T-helper 2 cell (primary cell): ENCODE results near the gene ANKRD13A.
"Not testable (repeated sequence)": the region's sequence is repeated elsewhere in the genome, so short reads cannot be mapped to it uniquely, and the experiment has no call there.

Experiments
- DNase-seq, 5 experiments: peaks; one replicate each; pipeline versions ENCODE4 v3.0.0 to v3.0.0-alpha.2; 2012 to 2022

The ANKRD13A gene

GRCh38 chr12:110048242-110049027 lies 49.2 kb downstream of the ANKRD13A start, which contains the start of gene C12orf76:
C12orf76 (minus strand) TSS chr12:110048522; CDS start chr12:110048495, 27 bp downstream.
- peak; percentile 71 to 96 (median 84) for DNase-seq

GRCh38 chr12:110049034-110049433 lies 49.8 kb downstream of the ANKRD13A start:
- not testable (repeated sequence) for DNase-seq

GRCh38 chr12:110049666-110050065 lies 50.4 kb downstream of the ANKRD13A start:
- not testable (repeated sequence) for DNase-seq

- no peak for DNase-seq
These were observed 51.7 kb downstream of the ANKRD13A start for GRCh38 chr12:110050927-110051326.

DNA sequence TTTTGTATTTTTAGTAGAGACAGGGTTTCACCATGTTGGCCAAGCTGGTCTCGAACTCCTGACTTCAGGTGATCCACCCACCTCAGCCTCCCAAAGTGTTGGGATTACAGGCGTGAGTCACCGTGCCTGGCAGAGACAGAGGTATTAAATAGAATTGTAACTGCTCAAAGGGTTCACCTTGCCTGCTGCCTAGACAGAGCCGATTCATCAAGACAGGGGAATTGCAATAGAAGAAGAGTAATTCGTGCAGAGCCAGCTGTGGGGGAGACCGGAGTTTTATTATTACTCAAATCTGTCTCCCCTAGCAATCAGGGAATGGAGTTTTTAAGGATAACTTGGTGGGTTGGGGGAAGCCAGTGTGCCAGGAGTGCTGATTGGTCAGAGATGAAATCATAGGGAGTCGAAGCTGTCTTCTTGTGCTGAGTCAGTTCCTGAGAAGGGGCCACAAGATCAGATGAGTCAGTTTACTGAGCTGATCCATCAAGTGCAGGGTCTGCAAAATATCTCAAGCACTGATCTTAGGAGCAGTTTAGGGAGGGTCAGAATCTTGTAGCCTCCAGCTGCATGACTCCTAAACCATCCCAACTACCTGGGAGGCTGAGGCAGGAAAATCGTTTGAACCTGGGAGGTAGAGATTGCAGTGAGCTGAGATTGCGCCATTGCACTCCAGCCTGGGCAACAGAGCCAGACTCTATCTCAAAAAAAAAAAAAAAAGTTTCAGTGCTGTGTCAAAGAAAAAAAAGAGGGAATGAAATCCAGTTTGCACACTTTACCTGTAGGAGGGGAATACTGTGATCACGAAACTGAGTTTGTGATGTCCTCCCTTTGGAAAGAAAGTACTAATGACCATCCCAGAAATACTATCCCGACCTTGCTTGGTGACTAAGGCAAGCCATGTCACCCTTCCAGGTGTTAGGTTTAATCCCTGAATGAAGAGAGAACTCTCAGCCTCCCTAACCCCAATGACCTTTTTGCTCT lies 56.4 kb downstream of the ANKRD13A start:
- peak in 1 of 5 experiments; percentile 82 for DNase-seq

- DNase-seq: not testable (repeated sequence)
These were observed 57.4 kb downstream of the ANKRD13A start for GRCh38 chr12:110056643-110057042.

GRCh38 chr12:110058875-110059615 lies 59.8 kb downstream of the ANKRD13A start:
- DNase-seq: no peak

- no peak for DNase-seq
These were observed 60.4 kb downstream of the ANKRD13A start for GRCh38 chr12:110059651-110060000.

DNA sequence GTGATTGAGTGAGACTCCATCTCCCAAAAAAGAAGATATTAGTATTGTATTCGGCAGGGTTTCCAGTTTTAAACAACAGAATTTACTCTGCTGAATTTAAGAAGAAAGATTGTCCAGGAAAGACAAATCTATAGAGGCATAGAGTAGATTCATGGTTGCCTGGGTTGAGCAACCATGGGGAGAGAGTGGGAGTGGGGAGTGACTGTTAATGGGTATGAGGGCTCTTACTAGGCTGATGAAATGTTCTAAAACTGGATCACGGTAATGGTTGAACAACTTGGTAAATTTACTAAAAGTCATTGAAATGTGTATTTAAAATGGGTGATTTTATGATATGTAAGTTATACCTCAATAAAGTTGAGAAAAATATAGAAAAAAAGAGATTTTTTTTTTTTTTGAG lies 63.0 kb downstream of the ANKRD13A start:
- DNase-seq: no peak

GRCh38 chr12:110065540-110065939 lies 66.3 kb downstream of the ANKRD13A start:
- no peak for DNase-seq

DNA sequence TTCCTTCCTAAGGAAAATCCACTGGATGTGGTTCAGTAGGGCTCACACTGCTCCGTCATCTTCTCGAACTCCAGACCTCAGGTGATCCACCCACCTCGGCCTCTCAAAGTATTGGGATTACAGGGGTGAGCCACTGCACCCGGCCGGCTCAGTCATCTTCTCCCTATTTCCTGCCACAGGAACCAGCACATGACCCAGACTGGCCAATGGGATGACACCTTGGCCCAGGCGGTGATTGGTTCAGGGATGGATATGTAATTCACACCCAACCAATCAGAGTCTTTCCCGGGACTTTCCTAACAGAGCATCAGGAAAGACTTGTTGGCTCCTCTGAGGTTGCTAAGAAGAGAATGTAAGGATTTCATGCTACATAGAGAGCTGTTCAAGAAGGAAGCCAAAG lies 68.3 kb downstream of the ANKRD13A start:
- no peak for DNase-seq

GRCh38 chr12:110068115-110068514 lies 68.9 kb downstream of the ANKRD13A start:
- not testable (repeated sequence) for DNase-seq

DNA sequence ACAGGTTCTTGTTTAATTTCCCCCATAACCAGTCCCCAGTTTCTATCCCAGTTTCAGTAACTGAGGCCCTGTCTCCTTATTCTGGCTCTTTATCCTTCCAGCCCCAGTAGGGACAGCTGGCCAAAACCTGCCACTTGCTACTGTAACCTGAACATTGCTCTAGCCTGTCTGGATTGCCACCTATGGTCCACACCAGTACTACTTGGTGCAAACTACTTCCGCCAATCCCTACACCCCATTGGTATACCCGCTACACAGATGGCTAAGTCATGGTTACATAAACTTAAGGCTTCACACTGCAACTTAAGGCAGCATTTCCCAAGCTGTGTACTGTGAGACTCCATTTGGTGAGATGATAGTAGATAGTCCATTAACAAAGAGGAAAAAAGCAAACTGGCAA lies 69.4 kb downstream of the ANKRD13A start:
- no peak for DNase-seq

- peak in 1 of 5 experiments; percentile 73 for DNase-seq
These were observed 72.3 kb downstream of the ANKRD13A start for GRCh38 chr12:110071504-110071903.

DNA sequence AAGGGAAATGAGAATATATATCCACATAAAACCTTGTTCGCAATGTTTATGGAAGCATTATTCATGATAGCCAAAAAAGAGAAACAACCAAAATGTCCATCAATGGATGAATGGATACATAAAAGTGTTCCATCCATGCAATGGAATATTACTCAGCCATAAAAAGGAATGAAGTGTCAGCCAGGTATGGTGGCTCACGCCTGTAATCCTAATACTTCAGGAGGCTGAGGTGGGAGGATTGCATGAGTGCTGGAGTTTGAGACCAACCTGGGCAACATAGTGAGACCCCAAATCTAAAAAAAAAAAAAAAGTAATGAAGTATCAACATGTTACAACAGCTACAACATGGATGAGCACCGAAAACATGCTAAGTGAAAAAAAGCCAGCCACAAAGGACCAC lies 72.7 kb downstream of the ANKRD13A start:
- DNase-seq: no peak

- DNase-seq: not testable (repeated sequence)
These were observed 73.4 kb downstream of the ANKRD13A start for GRCh38 chr12:110072636-110073035.

DNA sequence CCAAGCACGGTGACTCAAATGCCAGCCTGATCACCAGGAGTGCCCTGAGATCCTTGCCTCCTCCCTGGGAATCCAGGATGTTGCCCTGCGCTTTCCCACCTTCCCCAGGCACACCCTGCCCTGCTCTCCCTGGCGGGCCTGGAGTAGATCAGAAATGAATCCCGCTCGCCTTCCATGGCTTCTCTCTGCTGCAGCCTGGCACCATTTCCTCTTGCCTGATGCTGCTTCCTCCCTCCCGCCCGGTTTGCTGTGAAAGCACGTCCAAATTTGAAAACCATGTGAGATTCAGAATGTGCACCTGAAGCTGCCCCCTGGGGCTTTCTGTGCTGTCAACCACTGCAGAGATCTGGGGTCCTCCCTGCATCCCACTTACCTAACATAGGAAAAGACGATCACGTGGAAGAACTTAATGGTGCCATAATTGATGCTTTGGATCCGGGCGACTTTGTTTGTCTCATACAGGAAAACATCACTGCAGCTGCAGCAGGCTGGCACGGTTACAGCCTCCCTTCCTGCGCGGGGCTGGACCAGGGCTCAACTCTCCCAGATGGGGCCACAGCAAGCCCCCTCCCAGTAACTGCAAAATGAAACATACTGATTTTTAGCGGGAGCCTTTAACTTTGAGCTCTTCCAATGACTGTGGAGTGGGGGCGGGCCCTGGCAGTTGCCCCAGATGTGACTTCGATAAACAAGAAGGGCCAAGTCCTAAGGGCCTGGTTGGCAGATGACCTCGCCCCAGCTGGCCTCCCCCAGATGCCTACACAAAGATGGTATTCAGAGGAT lies 74.0 kb downstream of the ANKRD13A start:
- peak in 1 of 5 experiments; percentile 77 for DNase-seq

- DNase-seq: no peak
These were observed 74.9 kb downstream of the ANKRD13A start for GRCh38 chr12:110074089-110074488.

DNA sequence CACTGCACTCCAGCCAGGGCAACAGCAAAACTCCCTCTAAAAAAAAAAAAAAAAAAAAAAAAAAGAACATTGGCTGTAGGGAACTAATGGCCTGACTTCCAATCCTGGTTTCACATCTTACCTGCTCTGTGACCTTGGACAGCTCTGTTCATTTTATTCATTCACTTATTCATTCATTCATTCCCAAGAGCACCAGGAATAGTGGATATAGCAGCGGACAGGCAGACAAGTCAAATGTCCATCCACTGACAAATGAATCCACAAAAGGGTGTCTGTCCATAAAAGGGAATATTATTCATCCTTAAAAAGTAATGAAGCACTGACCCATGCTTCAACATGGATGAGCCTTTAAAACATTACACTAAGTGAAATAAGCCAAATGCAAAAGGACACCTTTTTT lies 76.7 kb downstream of the ANKRD13A start:
- DNase-seq: no peak

GRCh38 chr12:110077800-110078199 lies 78.6 kb downstream of the ANKRD13A start:
- DNase-seq: no peak

- peak; percentile 26 to 97 (median 62) for DNase-seq
These were observed 80.5 kb downstream of the ANKRD13A start for GRCh38 chr12:110079477-110080400.
